ENCODE measurements around the gene GAPDH.

GAPDH gene

GRCh38 chr12:6529291-6529737 is 5.0 kb upstream of the GAPDH start:
- no peak for DNase-seq (ENCODE audit: low read depth in 2 of 2)

- DNase-seq (ENCODE audit: low read depth in 2 of 2), result no peak
These were observed 3.6 kb upstream of the GAPDH start for GRCh38 chr12:6530576-6531260.

- peak; percentile 83 to 90 for DNase-seq (ENCODE audit: low read depth in 2 of 2)
These were observed 2.0 kb upstream of the GAPDH start for GRCh38 chr12:6532051-6532926.

DNA sequence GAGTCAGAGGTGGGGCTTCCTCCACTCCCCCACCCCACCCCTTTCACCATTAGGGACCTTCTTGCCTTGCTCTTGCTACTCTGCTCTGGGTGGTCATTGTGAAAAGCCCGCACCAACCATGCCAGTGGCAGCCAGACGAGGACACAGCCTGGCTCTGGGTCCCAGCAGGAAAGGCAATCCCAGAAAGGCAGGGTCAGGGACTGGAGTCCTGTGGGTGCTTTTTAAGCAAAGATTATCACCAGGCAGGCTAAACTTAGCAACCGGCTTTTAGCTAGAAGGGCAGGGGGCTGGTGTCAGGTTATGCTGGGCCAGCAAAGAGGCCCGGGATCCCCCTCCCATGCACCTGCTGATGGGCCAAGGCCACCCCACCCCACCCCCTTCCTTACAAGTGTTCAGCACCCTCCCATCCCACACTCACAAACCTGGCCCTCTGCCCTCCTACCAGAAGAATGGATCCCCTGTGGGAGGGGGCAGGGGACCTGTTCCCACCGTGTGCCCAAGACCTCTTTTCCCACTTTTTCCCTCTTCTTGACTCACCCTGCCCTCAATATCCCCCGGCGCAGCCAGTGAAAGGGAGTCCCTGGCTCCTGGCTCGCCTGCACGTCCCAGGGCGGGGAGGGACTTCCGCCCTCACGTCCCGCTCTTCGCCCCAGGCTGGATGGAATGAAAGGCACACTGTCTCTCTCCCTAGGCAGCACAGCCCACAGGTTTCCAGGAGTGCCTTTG is 1.2 kb upstream of the GAPDH start:
- no peak for DNase-seq (ENCODE audit: low read depth in 2 of 2)

- no peak for DNase-seq (ENCODE audit: low read depth in 2 of 2)
These were observed 729 bp upstream of the GAPDH start for GRCh38 chr12:6533653-6533922.

- DNase-seq (ENCODE audit: low read depth in 2 of 2), result no peak
These were observed 303 bp downstream of the GAPDH start for GRCh38 chr12:6534695-6534944.

- peak; percentile 54 to 71 for DNase-seq (ENCODE audit: low read depth in 2 of 2)
These were observed 804 bp downstream of the GAPDH start for GRCh38 chr12:6534945-6535696.

DNA sequence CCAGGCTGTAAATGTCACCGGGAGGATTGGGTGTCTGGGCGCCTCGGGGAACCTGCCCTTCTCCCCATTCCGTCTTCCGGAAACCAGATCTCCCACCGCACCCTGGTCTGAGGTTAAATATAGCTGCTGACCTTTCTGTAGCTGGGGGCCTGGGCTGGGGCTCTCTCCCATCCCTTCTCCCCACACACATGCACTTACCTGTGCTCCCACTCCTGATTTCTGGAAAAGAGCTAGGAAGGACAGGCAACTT is 1.3 kb downstream of the GAPDH start:
- no peak for DNase-seq (ENCODE audit: low read depth in 2 of 2)

GRCh38 chr12:6535960-6536847 is 1.9 kb downstream of the GAPDH start:
- no peak for DNase-seq (ENCODE audit: low read depth in 2 of 2)

DNA sequence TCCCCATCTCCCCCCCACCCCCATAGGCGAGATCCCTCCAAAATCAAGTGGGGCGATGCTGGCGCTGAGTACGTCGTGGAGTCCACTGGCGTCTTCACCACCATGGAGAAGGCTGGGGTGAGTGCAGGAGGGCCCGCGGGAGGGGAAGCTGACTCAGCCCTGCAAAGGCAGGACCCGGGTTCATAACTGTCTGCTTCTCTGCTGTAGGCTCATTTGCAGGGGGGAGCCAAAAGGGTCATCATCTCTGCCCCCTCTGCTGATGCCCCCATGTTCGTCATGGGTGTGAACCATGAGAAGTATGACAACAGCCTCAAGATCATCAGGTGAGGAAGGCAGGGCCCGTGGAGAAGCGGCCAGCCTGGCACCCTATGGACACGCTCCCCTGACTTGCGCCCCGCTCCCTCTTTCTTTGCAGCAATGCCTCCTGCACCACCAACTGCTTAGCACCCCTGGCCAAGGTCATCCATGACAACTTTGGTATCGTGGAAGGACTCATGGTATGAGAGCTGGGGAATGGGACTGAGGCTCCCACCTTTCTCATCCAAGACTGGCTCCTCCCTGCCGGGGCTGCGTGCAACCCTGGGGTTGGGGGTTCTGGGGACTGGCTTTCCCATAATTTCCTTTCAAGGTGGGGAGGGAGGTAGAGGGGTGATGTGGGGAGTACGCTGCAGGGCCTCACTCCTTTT is 2.7 kb downstream of the GAPDH start:
- no peak for DNase-seq (ENCODE audit: low read depth in 2 of 2)

GRCh38 chr12:6537580-6538419 is 3.5 kb downstream of the GAPDH start:
- DNase-seq (ENCODE audit: low read depth in 2 of 2), result peak; percentile 72 to 76

DNA sequence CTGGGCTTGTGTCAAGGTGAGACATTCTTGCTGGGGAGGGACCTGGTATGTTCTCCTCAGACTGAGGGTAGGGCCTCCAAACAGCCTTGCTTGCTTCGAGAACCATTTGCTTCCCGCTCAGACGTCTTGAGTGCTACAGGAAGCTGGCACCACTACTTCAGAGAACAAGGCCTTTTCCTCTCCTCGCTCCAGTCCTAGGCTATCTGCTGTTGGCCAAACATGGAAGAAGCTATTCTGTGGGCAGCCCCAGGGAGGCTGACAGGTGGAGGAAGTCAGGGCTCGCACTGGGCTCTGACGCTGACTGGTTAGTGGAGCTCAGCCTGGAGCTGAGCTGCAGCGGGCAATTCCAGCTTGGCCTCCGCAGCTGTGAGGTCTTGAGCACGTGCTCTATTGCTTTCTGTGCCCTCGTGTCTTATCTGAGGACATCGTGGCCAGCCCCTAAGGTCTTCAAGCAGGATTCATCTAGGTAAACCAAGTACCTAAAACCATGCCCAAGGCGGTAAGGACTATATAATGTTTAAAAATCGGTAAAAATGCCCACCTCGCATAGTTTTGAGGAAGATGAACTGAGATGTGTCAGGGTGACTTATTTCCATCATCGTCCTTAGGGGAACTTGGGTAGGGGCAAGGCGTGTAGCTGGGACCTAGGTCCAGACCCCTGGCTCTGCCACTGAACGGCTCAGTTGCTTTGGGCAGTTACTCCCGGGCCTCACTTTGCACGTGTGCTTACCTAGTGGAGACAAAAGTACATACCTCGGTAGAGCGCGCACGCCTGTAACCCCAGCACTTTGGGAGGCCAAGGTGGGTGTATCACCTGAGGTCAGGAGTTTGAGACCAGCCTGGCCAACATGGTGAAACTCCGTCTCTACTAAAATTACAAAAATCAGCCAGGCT is 4.3 kb downstream of the GAPDH start:
- DNase-seq (ENCODE audit: low read depth in 2 of 2), result no peak

DNA sequence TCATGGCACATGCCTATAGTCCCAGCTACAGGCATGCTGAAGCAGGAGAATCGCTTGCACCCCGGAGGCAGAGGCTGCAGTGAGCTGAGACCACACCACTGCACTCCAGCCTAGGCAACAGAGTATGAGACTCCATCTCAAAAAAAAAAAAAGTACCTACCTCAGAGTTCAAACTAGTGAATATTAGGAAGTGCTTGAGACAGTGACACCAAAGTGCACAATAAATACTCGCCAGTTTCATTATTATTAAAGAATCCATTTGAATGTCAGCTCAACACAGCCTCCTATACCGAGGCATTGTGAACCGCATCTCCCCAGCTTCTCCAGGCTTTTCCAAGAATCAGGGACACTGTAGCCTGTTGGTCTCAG is 5.0 kb downstream of the GAPDH start:
- no peak for DNase-seq (ENCODE audit: low read depth in 2 of 2)

DNA sequence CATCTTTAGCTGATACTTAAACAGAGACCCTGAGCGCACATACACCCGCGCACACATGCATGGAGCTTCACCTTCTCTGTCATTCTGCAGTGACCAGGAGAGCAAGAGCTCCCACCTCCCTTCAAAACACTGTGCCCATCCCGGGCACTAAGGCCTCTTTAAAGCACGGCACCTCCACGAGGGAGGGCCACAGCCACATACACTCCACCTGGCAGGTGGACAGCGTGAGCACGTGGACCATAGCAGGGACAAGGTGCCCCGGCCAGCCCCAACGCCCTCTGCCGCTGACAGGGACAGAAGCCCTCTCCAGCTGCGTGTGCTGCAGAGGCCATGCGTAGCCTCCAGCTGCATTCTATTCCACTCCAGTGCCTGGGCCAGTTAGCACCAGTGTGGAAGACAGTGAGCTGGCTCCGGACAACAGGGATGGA is 5.4 kb downstream of the GAPDH start:
- no peak for DNase-seq (ENCODE audit: low read depth in 2 of 2)

DNA sequence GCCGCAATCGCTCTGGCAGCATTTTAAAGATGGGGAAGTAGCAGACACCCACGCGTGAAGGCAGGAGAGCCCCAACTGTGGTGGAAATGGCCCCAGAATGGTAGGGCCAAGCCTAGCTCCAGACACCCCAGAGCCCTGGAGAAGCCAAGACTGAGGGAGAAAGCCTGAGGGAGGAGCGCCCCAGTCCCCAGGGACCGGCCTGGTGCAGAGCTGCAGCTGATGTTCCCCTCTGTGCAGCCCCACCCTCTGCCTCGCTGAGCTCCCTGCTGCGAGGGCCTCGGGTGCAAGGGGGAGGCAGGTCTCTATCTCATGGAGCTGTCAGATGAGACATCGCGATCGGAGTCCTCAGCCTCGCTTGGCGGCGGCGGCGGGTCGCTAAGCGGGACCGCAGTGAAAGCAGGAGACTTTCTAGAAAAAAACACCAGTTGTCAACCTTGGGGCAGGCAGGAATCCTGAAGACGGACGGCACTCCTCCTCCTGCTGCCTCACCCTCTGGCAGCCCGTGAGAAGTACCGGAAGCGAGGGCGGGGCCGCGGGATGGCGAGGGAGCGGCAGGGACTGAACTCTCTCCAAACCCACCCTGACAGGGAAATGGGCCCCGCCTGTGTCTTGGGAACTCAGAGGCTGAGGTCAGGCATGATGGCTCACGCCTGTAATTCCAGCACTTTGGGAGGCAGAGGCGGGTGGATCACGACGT is 6.0 kb downstream of the GAPDH start:
- no peak for DNase-seq (ENCODE audit: low read depth in 2 of 2)

- DNase-seq (ENCODE audit: low read depth in 2 of 2), result no peak
These were observed 7.3 kb downstream of the GAPDH start for GRCh38 chr12:6541371-6542165.

- DNase-seq (ENCODE audit: low read depth in 2 of 2), result no peak
These were observed 8.1 kb downstream of the GAPDH start for GRCh38 chr12:6542209-6543009.

Data from stimulated activated CD8-positive, alpha-beta memory T cell treated with anti-CD3 and anti-CD28 coated beads, Interleukin-7, amount 100 ng/mL, for 4 hours (primary cell).